HCT116 (cell line): ENCODE results near the gene TEN1. TPM values are rescaled to one million over a fixed set of nuclear protein-coding genes. Genes with fewer than 3 reads are reported as not detected.

Experiments
- ATAC-seq: fragments of 200-7000 bp; cut with Tn5 transposase; 2 replicates; pipeline ENCODE4 v1.9.1; 2020; ENCODE audit warnings: mild to moderate bottlenecking, moderate library complexity
- BruUV-seq: library from RNA; stranded (reverse); fragments of 400-500 nt; replicated peaks from 2 replicates; lab custom pipeline; 2021; lab: Mats Ljungman, UMichigan
- CTCF ChIA-PET: fragments of 300-600 bp; sonication (Branson Sonifier 250); formaldehyde crosslinking; loops from one replicate; lab custom pipeline; 2021; ENCODE audit warnings: antibody characterized with exemption; lab: Charles Lee
- POLR2A ChIA-PET: fragments of 300-600, 350-600 bp; sonication (Branson Sonifier 250); formaldehyde crosslinking; loops from one replicate; lab custom pipeline; 2021; ENCODE audit warnings: antibody characterized with exemption; lab: Charles Lee
- RAD21 ChIA-PET, 2 experiments: fragments of 300-600 bp; sonication (Branson Sonifier 250); formaldehyde crosslinking; loops; one replicate each; lab custom pipeline; 2023; ENCODE audit warnings: low total read pairs in 2 of 2; ENCODE audit not compliant: uncharacterized antibody in 2 of 2, unreplicated experiment in 2 of 2, low non-redundant PET in 1 of 2; lab: Charles Lee
- DNase-seq: peaks from one replicate; pipeline ENCODE4 v3.0.0-alpha.2; 2010; ENCODE audit warnings: low read depth, low spot score
- H2AFZ ChIP-seq: fragments of 200-600 bp; shearing (Covaris generic), sonication (generic); 2 replicates; pipeline ENCODE4 v1.6.1; 2017; ENCODE audit warnings: low read depth, mixed run types, mixed read lengths, antibody characterized with exemption, low read length; ENCODE audit not compliant: poor library complexity, severe bottlenecking
- H3K27ac ChIP-seq: 2 replicates; pipeline ENCODE4 v1.5.1; 2012; ENCODE audit warnings: low read depth, low read length
- H3K27me3 ChIP-seq: fragments of 200-600 bp; sonication (generic); 2 replicates; pipeline ENCODE4 v1.6.1; 2016; ENCODE audit warnings: mixed run types, low read length, mixed read lengths; ENCODE audit not compliant: insufficient read depth
- H3K36me3 ChIP-seq, 2 experiments: fragments of 200-500 bp in 1 of 2; fragments of 200-600 bp in 1 of 2; sonication (Bioruptor generic) in 1 of 2; sonication (generic) in 1 of 2; 2 replicates each; pipeline versions ENCODE4 v1.5.1 to v1.6.1; 2014 to 2016; ENCODE audit warnings: low read length in 2 of 2, inconsistent platforms in 1 of 2, mixed read lengths in 1 of 2, mixed run types in 1 of 2; ENCODE audit not compliant: insufficient read depth in 2 of 2, control insufficient read depth in 1 of 2
- H3K4me1 ChIP-seq, 2 experiments: fragments of 200-600 bp in 1 of 2; sonication (generic) in 1 of 2; 2 replicates each; pipeline versions ENCODE4 v1.5.1 to v1.6.1; 2012 to 2017; ENCODE audit warnings: low read length in 2 of 2, inconsistent platforms in 1 of 2, mild to moderate bottlenecking in 1 of 2, mixed read lengths in 1 of 2, mixed run types in 1 of 2, moderate library complexity in 1 of 2; ENCODE audit not compliant: insufficient read depth in 2 of 2, control insufficient read depth in 1 of 2
- H3K4me2 ChIP-seq: fragments of 200-600 bp; sonication (generic); 2 replicates; pipeline ENCODE4 v1.6.1; 2017; ENCODE audit warnings: mixed run types, low read length, mixed read lengths
- H3K4me3 ChIP-seq, 2 experiments: fragments of 200-600 bp in 1 of 2; sonication (generic) in 1 of 2; replicated peaks in 1 of 2; 2 replicates each; pipeline ENCODE4 v1.5.1; 2011 to 2016; ENCODE audit warnings: low read length in 2 of 2, control low read depth in 1 of 2, low read depth in 1 of 2, mild to moderate bottlenecking in 1 of 2, mixed read lengths in 1 of 2, mixed run types in 1 of 2
- H3K79me2 ChIP-seq: fragments of 200-600 bp; sonication (generic); 2 replicates; pipeline ENCODE4 v1.6.1; 2017; ENCODE audit warnings: mild to moderate bottlenecking, mixed run types, low read length, moderate library complexity, mixed read lengths; ENCODE audit not compliant: insufficient read depth
- H3K9ac ChIP-seq: fragments of 200-600 bp; sonication (generic); 2 replicates; pipeline ENCODE4 v1.6.1; 2016; ENCODE audit warnings: low read length, mixed read lengths
- H3K9me2 ChIP-seq: fragments of 200-600 bp; sonication (generic), shearing (Covaris generic); 2 replicates; pipeline ENCODE4 v1.6.1; 2017; ENCODE audit warnings: mixed run types, mild to moderate bottlenecking, moderate library complexity; ENCODE audit not compliant: insufficient read depth
- H3K9me3 ChIP-seq, 2 experiments: fragments of 200-500 bp in 1 of 2; fragments of 200-600 bp in 1 of 2; sonication (Bioruptor generic) in 1 of 2; sonication (generic) in 1 of 2; 2 replicates each; pipeline ENCODE4 v1.6.1; 2014 to 2017; ENCODE audit warnings: low read length in 2 of 2, mixed read lengths in 2 of 2, inconsistent platforms in 1 of 2, low read depth in 1 of 2, mild to moderate bottlenecking in 1 of 2, mixed run types in 1 of 2, moderate library complexity in 1 of 2; ENCODE audit not compliant: control insufficient read depth in 1 of 2, insufficient read depth in 1 of 2
- H4K20me1 ChIP-seq: fragments of 200-600 bp; sonication (generic), shearing (Covaris generic); 2 replicates; pipeline ENCODE4 v1.6.1; 2017; ENCODE audit warnings: mixed run types, mild to moderate bottlenecking, moderate library complexity; ENCODE audit not compliant: insufficient read depth
- ATF3 ChIP-seq: IDR thresholded peaks from 2 replicates; pipeline ENCODE4 v1.6.1; 2012
- CBX3 ChIP-seq: IDR thresholded peaks from 2 replicates; pipeline ENCODE4 v1.6.1; 2012; ENCODE audit warnings: low read depth
- CEBPB ChIP-seq: IDR thresholded peaks from 2 replicates; pipeline ENCODE4 v1.6.1; 2012; ENCODE audit warnings: low read depth
- EGR1 ChIP-seq: IDR thresholded peaks from 2 replicates; pipeline ENCODE4 v1.6.1; 2012; ENCODE audit warnings: low read depth
- ELF1 ChIP-seq: IDR thresholded peaks from 2 replicates; pipeline ENCODE4 v1.6.1; 2012; ENCODE audit warnings: low read depth, borderline replicate concordance
- EZH2phosphoT487 ChIP-seq: fragments of 200-600 bp; IDR thresholded peaks from 2 replicates; pipeline ENCODE4 v1.6.1; 2018; ENCODE audit warnings: antibody characterized with exemption, borderline replicate concordance
- MAX ChIP-seq: IDR thresholded peaks from 2 replicates; pipeline ENCODE4 v1.6.1; 2012
- POLR2A ChIP-seq: IDR thresholded peaks from 2 replicates; pipeline ENCODE4 v1.7.0; 2011; ENCODE audit warnings: borderline replicate concordance; ENCODE audit not compliant: insufficient read depth, insufficient read length; ENCODE audit errors: extremely low read depth
- POLR2AphosphoS5 ChIP-seq: IDR thresholded peaks from 2 replicates; pipeline ENCODE4 v1.6.1; 2011; ENCODE audit warnings: mild to moderate bottlenecking, low read depth, low read length, moderate library complexity
- RAD21 ChIP-seq: IDR thresholded peaks from 2 replicates; pipeline ENCODE4 v1.6.1; 2012; ENCODE audit warnings: low read depth, mild to moderate bottlenecking
- REST ChIP-seq: IDR thresholded peaks from 2 replicates; pipeline ENCODE4 v1.6.1; 2012; ENCODE audit warnings: low read depth
- TCF7L2 ChIP-seq: IDR thresholded peaks from 2 replicates; pipeline ENCODE4 v1.7.0; 2011; ENCODE audit warnings: borderline replicate concordance, inconsistent platforms; ENCODE audit not compliant: insufficient read depth, insufficient read length; ENCODE audit errors: extremely low read depth
- YY1 ChIP-seq: IDR thresholded peaks from 2 replicates; pipeline ENCODE4 v1.6.1; 2011; ENCODE audit warnings: low read length, low read depth, moderate library complexity, mild to moderate bottlenecking; ENCODE audit not compliant: insufficient replicate concordance; ENCODE audit errors: extremely low read depth
- ZNF274 ChIP-seq: fragments of 200-500 bp; sonication (Bioruptor generic); IDR thresholded peaks from 2 replicates; pipeline ENCODE4 v1.6.1; 2014; ENCODE audit warnings: mild to moderate bottlenecking, low read depth, low read length, inconsistent platforms
- intact Hi-C: fragments of 100-400 bp; cut with micrococcal nuclease; formaldehyde crosslinking; loops from 2 replicates; pipeline ENCODE4 v1.10.0; 2022
- total RNA-seq: library from RNA; stranded (reverse); gene quantifications from one replicate; pipeline ENCODE4 v1.2.1, GENCODE V29; 2021; ENCODE audit not compliant: unreplicated experiment

TEN1 gene
- total RNA-seq, 1 experiment from 2014 or later, result 18.5 TPM

- TF ChIP-seq YY1 (no peak), ELF1 (no peak), CEBPB (no peak), MAX (no peak), POLR2AphosphoS5 (no peak), EGR1 (no peak), EZH2phosphoT487 (no peak), ZNF274 (no peak), REST (no peak), CBX3 (no peak), POLR2A (no peak), RAD21 (no peak), TCF7L2 (no peak), ATF3 (no peak)
- no peak overlapping the region for H3K4me3 ChIP-seq
- no peaks in the 10 kb centered on the region for H3K79me2 ChIP-seq
- H3K27ac ChIP-seq, result no peak overlapping the region
- RAD21 ChIA-PET, result no interaction called here
- CTCF ChIA-PET, result interaction anchor here (0.8 kb wide), 1 partner anchor 247 kb away, joined by 3 read pairs; no protein-coding TSS in a partner anchor
- POLR2A ChIA-PET, result interaction anchor here (0.9 kb wide), 1 partner anchor 26 kb away, joined by 6 read pairs; no protein-coding TSS in a partner anchor
- no peak overlapping the region for H3K4me2 ChIP-seq
- intact Hi-C loops, result no loop called here
- H3K9me3 ChIP-seq, result no peaks in the 10 kb centered on the region
- no peaks in the 10 kb centered on the region for H4K20me1 ChIP-seq
- ATAC-seq (no peak), DNase-seq (no peak)
- H3K9ac ChIP-seq, result no peak overlapping the region
- peaks cover 0 to under 1% of the 10 kb centered on the region in 2 experiments; a peak in 2 of 4 replicates for H3K36me3 ChIP-seq
- no peaks in the 10 kb centered on the region for H3K9me2 ChIP-seq
- no TSS peak for BruUV-seq
- H3K27me3 ChIP-seq, result no peaks in the 10 kb centered on the region
- H3K4me1 ChIP-seq, result peaks cover 37 to 38% of the 10 kb centered on the region in 2 experiments
- no peak overlapping the region for H2AFZ ChIP-seq
These were observed 54.1 kb downstream of the TEN1 start for GRCh38 chr17:76033139-76033538.
